ENCODE data around the gene THEMIS. TPM values are rescaled to one million over a fixed set of nuclear protein-coding genes. Genes with fewer than 3 reads are reported as not detected.
"Not testable (repeated sequence)": the region's sequence is repeated elsewhere in the genome, so short reads cannot be mapped to it uniquely, and the experiment has no call there.

Gene THEMIS
- total RNA-seq, 4 donors from 2014 or later: 0.08 to 0.44 (median 0.16) TPM

- WGBS, 2 donors: 8% methylated on average over 1 of the region's 1 CpG
- intact Hi-C loops (cut with DNase I; ENCODE audit: low total_unique reads): no loop called here
- H3K4me3 ChIP-seq (ENCODE audit: low read depth, poor library complexity, severe bottlenecking): no peak overlapping the region
- no peak for DNase-seq (ENCODE audit: low spot score in 2 of 2)
- TF ChIP-seq CTCF (IDR thresholded peaks at IDR 0.05) (no peak), POLR2A (IDR thresholded peaks at IDR 0.05) (no peak)
Measured at GRCh38 chr6:127786109-127786508, 114.7 kb downstream of the THEMIS start.

GRCh38 chr6:127784468-127784867 is 116.4 kb downstream of the THEMIS start:
- WGBS, 2 donors: 80 to 90% methylated on average over 1 of the region's 1 CpG
- DNase-seq (ENCODE audit: low spot score in 2 of 2): no peak
- intact Hi-C loops (cut with DNase I; ENCODE audit: low total_unique reads): no loop called here
- no peak overlapping the region for H3K4me3 ChIP-seq (ENCODE audit: low read depth, poor library complexity, severe bottlenecking)
- no peak for TF ChIP-seq CTCF (IDR thresholded peaks at IDR 0.05)
- TF ChIP-seq POLR2A (IDR thresholded peaks at IDR 0.05): no peak

- intact Hi-C loops (cut with DNase I; ENCODE audit: low total_unique reads); H3K4me3 ChIP-seq (ENCODE audit: low read depth, poor library complexity, severe bottlenecking); DNase-seq (ENCODE audit: low spot score in 2 of 2): not testable (repeated sequence)
- 66 to 77% methylated on average over 3 to 4 of the region's 4 CpGs for WGBS, 2 donors
Measured at GRCh38 chr6:127781636-127782272, 119.1 kb downstream of the THEMIS start.

GRCh38 chr6:127776320-127776719 is 124.5 kb downstream of the THEMIS start:
- H3K4me3 ChIP-seq (ENCODE audit: low read depth, poor library complexity, severe bottlenecking): no peak overlapping the region
- no peak for TF ChIP-seq CTCF (IDR thresholded peaks at IDR 0.05)
- TF ChIP-seq POLR2A (IDR thresholded peaks at IDR 0.05): no peak
- WGBS, 2 donors: 64 to 71% methylated on average over 2 of the region's 2 CpGs
- intact Hi-C loops (cut with DNase I; ENCODE audit: low total_unique reads): no loop called here
- no peak for DNase-seq (ENCODE audit: low spot score in 2 of 2)

- no peak for DNase-seq (ENCODE audit: low spot score in 2 of 2)
- 21 to 25% methylated on average over 1 of the region's 1 CpG for WGBS, 2 donors
- no peak overlapping the region for H3K4me3 ChIP-seq (ENCODE audit: low read depth, poor library complexity, severe bottlenecking)
- TF ChIP-seq POLR2A (IDR thresholded peaks at IDR 0.05) (no peak), CTCF (IDR thresholded peaks at IDR 0.05) (no peak)
- intact Hi-C loops (cut with DNase I; ENCODE audit: low total_unique reads): no loop called here
Measured at GRCh38 chr6:127775371-127775770, 125.5 kb downstream of the THEMIS start.

- TF ChIP-seq CTCF (IDR thresholded peaks at IDR 0.05) (no peak), POLR2A (IDR thresholded peaks at IDR 0.05) (no peak)
- H3K4me3 ChIP-seq (ENCODE audit: low read depth, poor library complexity, severe bottlenecking): no peak overlapping the region
- WGBS, 2 donors: 62 to 70% methylated on average over 4 of the region's 4 CpGs
- intact Hi-C loops (cut with DNase I; ENCODE audit: low total_unique reads): no loop called here
- no peak for DNase-seq (ENCODE audit: low spot score in 2 of 2)
Measured at GRCh38 chr6:127768745-127769144, 132.1 kb downstream of the THEMIS start.

Measured in lower leg skin (tissue), 4 donors.